HEK293T (cell line): ENCODE measurements around the gene EVA1C.
"Not testable (repeated sequence)": the region's sequence is repeated elsewhere in the genome, so short reads cannot be mapped to it uniquely, and the experiment has no call there.

Source experiments
- CTCF ChIA-PET: fragments of 350-600 bp; formaldehyde crosslinking; extraction: SDS; loops from one replicate; lab custom pipeline; 2021; ENCODE audit warnings: antibody characterized with exemption, inconsistent platforms; lab: Yijun Ruan, JAX
- POLR2A ChIA-PET: fragments of 350-600 bp; formaldehyde crosslinking; extraction: SDS; loops from one replicate; lab custom pipeline; 2020; ENCODE audit warnings: antibody characterized with exemption, inconsistent platforms; lab: Yijun Ruan, JAX
- DNase-seq: peaks from one replicate; pipeline ENCODE4 v3.0.0; 2012; ENCODE audit warnings: mixed read lengths; ENCODE audit errors: extremely low spot score
- ARNT ChIP-seq: fragments of 450-650 bp; IDR thresholded peaks from 2 replicates; pipeline ENCODE4 v1.6.1; 2017; ENCODE audit warnings: mild to moderate bottlenecking
- BHLHE40 ChIP-seq: fragments of 450-650 bp; IDR thresholded peaks from 2 replicates; pipeline ENCODE4 v1.6.1; 2016; ENCODE audit warnings: mild to moderate bottlenecking, moderate library complexity, borderline replicate concordance
- CTBP1 ChIP-seq: fragments of 450-650 bp; IDR thresholded peaks from 2 replicates; pipeline ENCODE4 v1.6.1; 2016; ENCODE audit warnings: borderline replicate concordance
- ELF4 ChIP-seq: fragments of 450-650 bp; IDR thresholded peaks from 2 replicates; pipeline ENCODE4 v1.6.1; 2017; ENCODE audit warnings: antibody characterized with exemption
- FOXA1 ChIP-seq: fragments of 450-650 bp; IDR thresholded peaks from 2 replicates; pipeline ENCODE4 v1.6.1; 2016; ENCODE audit warnings: mild to moderate bottlenecking
- FOXK2 ChIP-seq: fragments of 450-650 bp; IDR thresholded peaks from 2 replicates; pipeline ENCODE4 v1.6.1; 2016; ENCODE audit warnings: mild to moderate bottlenecking
- FOXM1 ChIP-seq: fragments of 450-650 bp; IDR thresholded peaks from 2 replicates; pipeline ENCODE4 v1.6.1; 2017; ENCODE audit warnings: mild to moderate bottlenecking, borderline replicate concordance
- HDGF ChIP-seq: fragments of 450-650 bp; IDR thresholded peaks from 2 replicates; pipeline ENCODE4 v1.6.1; 2017; ENCODE audit warnings: antibody characterized with exemption, borderline replicate concordance
- L3MBTL2 ChIP-seq: fragments of 450-650 bp; conservative IDR thresholded peaks from 2 replicates; pipeline ENCODE4 v1.6.1; 2016; ENCODE audit warnings: mild to moderate bottlenecking
- LEF1 ChIP-seq: fragments of 450-650 bp; IDR thresholded peaks from 2 replicates; pipeline ENCODE4 v1.6.1; 2017; ENCODE audit warnings: mild to moderate bottlenecking, borderline replicate concordance
- NFRKB ChIP-seq: fragments of 450-650 bp; IDR thresholded peaks from 2 replicates; pipeline ENCODE4 v1.6.1; 2016; ENCODE audit warnings: mild to moderate bottlenecking, moderate library complexity
- PKNOX1 ChIP-seq: fragments of 450-650 bp; IDR thresholded peaks from 2 replicates; pipeline ENCODE4 v1.6.1; 2016
- SP1 ChIP-seq: fragments of 450-650 bp; IDR thresholded peaks from 2 replicates; pipeline ENCODE4 v1.6.1; 2017
- SUZ12 ChIP-seq: fragments of 450-650 bp; IDR thresholded peaks from 2 replicates; pipeline ENCODE4 v1.6.1; 2016; ENCODE audit warnings: mild to moderate bottlenecking
- TARDBP ChIP-seq: fragments of 450-650 bp; IDR thresholded peaks from 2 replicates; pipeline ENCODE4 v1.6.1; 2016
- ZNF384 ChIP-seq: fragments of 450-650 bp; IDR thresholded peaks from 2 replicates; pipeline ENCODE4 v1.6.1; 2016

EVA1C gene

GRCh38 chr21:32386195-32386870 is 26.2 kb upstream of the EVA1C start:
- TF ChIP-seq FOXA1 (no peak), NFRKB (no peak), CTBP1 (no peak), PKNOX1 (no peak), ELF4 (no peak), ARNT (no peak), TARDBP (no peak), L3MBTL2 (no peak), FOXK2 (no peak), SP1 (no peak), FOXM1 (no peak)
- no peak for DNase-seq
- CTCF ChIA-PET = no interaction called here
- POLR2A ChIA-PET = no interaction called here

GRCh38 chr21:32387151-32387550 is 25.4 kb upstream of the EVA1C start:
- TF ChIP-seq SP1 (no peak), TARDBP (no peak), FOXM1 (no peak), L3MBTL2 (no peak), HDGF (no peak), FOXA1 (no peak), SUZ12 (no peak), ARNT (no peak), CTBP1 (no peak)
- ChIA-PET POLR2A (no interaction called here), CTCF (no interaction called here)
- DNase-seq = no peak

GRCh38 chr21:32388306-32388705 is 24.2 kb upstream of the EVA1C start:
- no peak for DNase-seq
- TF ChIP-seq FOXA1 (no peak), L3MBTL2 (no peak), SP1 (no peak), ZNF384 (no peak), FOXM1 (no peak), PKNOX1 (no peak), NFRKB (no peak)
- POLR2A ChIA-PET = no interaction called here
- CTCF ChIA-PET = no interaction called here

- ChIA-PET CTCF (no interaction called here), POLR2A (no interaction called here)
- TF ChIP-seq ARNT (no peak), HDGF (no peak), FOXA1 (no peak), NFRKB (no peak), BHLHE40 (no peak), FOXK2 (no peak), L3MBTL2 (no peak), FOXM1 (no peak), LEF1 (no peak), SUZ12 (no peak)
- no peak for DNase-seq
Measured at GRCh38 chr21:32389337-32390015, 23.0 kb upstream of the EVA1C start.

- CTCF ChIA-PET = interaction anchor here (0.6 kb wide), 1 partner anchor 106 kb away, joined by 4 read pairs; no protein-coding TSS in a partner anchor
- DNase-seq, POLR2A ChIA-PET: not testable (repeated sequence)
Measured at GRCh38 chr21:32390537-32391224, 21.8 kb upstream of the EVA1C start.

GRCh38 chr21:32391755-32392154 is 20.8 kb upstream of the EVA1C start:
- ChIA-PET POLR2A (interaction anchor here (0.9 to 2.1 kb wide), 3 partner anchors 19 to 209 kb away, joined by 4 to 6 read pairs (median 5); no protein-coding TSS in a partner anchor), CTCF (interaction anchor here (1.2 kb wide), 1 partner anchor 12 kb away, joined by 5 read pairs; no protein-coding TSS in a partner anchor)
- DNase-seq = no peak
- TF ChIP-seq FOXA1 (no peak), NFRKB (no peak), ELF4 (no peak), FOXM1 (no peak), ARNT (no peak), ZNF384 (no peak), PKNOX1 (no peak), LEF1 (no peak)
